ENCODE data around the gene STC2. TPM values are rescaled to one million over a fixed set of nuclear protein-coding genes. Genes with fewer than 3 reads are reported as not detected.

Gene STC2
- total and polyA plus RNA-seq, 2 of the 8 experiments (the other 6 are each of a cell fraction or from before 2014, with no cell fraction given), result 26.4 to 53.1 TPM

DNA sequence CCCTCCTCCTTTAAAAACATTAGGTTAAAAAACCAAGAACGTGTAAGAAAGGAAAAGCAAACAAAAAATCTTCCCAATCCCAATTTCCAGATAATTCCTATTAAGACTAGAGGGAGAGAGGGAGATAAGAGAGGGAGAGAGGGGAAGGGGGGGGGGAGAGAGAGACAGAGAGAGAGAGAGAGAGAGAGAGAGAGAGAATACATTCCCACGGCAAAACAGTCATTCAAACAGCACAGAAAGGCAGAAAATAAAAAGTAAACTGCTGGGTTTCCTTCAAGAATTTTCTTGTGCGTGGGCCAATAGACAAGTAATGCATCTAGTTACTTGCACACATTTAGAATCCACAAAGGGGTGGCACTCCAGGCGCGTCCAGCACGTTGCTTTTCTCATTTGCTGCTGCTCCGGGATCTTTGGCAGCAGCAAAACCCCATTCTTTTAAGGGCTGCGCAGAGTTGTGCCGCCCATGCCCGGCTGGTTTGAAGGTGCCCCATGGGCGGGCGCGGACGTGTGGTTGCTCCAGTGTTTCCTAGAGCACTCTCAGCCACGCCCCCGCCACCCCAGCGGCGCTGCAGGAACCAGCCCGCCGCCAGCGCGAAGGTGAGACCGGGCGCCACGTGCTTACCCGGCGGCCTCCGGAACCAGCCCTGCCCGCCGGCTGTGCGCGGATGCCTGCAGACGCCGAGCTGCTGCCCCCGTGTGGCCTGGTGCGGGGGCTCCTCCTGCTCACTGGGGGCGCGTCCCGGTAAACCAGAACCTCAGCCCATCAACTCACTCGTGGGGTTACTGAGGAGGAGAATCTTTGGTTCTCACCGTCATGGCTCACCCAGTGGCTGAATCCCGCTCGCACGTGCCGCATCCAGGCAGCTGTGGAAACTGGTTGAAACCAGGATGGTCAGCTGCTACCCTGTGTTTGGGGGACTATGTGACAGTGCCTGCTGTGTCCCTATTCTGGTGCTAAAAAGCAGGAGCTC lies 44.6 kb downstream of the STC2 start (continued):
- TF ChIP-seq, protein P1, sequence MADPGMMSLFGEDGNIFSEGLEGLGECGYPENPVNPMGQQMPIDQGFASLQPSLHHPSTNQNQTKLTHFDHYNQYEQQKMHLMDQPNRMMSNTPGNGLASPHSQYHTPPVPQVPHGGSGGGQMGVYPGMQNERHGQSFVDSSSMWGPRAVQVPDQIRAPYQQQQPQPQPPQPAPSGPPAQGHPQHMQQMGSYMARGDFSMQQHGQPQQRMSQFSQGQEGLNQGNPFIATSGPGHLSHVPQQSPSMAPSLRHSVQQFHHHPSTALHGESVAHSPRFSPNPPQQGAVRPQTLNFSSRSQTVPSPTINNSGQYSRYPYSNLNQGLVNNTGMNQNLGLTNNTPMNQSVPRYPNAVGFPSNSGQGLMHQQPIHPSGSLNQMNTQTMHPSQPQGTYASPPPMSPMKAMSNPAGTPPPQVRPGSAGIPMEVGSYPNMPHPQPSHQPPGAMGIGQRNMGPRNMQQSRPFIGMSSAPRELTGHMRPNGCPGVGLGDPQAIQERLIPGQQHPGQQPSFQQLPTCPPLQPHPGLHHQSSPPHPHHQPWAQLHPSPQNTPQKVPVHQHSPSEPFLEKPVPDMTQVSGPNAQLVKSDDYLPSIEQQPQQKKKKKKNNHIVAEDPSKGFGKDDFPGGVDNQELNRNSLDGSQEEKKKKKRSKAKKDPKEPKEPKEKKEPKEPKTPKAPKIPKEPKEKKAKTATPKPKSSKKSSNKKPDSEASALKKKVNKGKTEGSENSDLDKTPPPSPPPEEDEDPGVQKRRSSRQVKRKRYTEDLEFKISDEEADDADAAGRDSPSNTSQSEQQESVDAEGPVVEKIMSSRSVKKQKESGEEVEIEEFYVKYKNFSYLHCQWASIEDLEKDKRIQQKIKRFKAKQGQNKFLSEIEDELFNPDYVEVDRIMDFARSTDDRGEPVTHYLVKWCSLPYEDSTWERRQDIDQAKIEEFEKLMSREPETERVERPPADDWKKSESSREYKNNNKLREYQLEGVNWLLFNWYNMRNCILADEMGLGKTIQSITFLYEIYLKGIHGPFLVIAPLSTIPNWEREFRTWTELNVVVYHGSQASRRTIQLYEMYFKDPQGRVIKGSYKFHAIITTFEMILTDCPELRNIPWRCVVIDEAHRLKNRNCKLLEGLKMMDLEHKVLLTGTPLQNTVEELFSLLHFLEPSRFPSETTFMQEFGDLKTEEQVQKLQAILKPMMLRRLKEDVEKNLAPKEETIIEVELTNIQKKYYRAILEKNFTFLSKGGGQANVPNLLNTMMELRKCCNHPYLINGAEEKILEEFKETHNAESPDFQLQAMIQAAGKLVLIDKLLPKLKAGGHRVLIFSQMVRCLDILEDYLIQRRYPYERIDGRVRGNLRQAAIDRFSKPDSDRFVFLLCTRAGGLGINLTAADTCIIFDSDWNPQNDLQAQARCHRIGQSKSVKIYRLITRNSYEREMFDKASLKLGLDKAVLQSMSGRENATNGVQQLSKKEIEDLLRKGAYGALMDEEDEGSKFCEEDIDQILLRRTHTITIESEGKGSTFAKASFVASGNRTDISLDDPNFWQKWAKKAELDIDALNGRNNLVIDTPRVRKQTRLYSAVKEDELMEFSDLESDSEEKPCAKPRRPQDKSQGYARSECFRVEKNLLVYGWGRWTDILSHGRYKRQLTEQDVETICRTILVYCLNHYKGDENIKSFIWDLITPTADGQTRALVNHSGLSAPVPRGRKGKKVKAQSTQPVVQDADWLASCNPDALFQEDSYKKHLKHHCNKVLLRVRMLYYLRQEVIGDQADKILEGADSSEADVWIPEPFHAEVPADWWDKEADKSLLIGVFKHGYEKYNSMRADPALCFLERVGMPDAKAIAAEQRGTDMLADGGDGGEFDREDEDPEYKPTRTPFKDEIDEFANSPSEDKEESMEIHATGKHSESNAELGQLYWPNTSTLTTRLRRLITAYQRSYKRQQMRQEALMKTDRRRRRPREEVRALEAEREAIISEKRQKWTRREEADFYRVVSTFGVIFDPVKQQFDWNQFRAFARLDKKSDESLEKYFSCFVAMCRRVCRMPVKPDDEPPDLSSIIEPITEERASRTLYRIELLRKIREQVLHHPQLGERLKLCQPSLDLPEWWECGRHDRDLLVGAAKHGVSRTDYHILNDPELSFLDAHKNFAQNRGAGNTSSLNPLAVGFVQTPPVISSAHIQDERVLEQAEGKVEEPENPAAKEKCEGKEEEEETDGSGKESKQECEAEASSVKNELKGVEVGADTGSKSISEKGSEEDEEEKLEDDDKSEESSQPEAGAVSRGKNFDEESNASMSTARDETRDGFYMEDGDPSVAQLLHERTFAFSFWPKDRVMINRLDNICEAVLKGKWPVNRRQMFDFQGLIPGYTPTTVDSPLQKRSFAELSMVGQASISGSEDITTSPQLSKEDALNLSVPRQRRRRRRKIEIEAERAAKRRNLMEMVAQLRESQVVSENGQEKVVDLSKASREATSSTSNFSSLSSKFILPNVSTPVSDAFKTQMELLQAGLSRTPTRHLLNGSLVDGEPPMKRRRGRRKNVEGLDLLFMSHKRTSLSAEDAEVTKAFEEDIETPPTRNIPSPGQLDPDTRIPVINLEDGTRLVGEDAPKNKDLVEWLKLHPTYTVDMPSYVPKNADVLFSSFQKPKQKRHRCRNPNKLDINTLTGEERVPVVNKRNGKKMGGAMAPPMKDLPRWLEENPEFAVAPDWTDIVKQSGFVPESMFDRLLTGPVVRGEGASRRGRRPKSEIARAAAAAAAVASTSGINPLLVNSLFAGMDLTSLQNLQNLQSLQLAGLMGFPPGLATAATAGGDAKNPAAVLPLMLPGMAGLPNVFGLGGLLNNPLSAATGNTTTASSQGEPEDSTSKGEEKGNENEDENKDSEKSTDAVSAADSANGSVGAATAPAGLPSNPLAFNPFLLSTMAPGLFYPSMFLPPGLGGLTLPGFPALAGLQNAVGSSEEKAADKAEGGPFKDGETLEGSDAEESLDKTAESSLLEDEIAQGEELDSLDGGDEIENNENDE (IDR thresholded peaks at IDR 0.05; ENCODE audit: insufficient replicate concordance, low read length), result no peak
- no peak for TF ChIP-seq SIRT6 (IDR thresholded peaks at IDR 0.05; ENCODE audit: low read length)
- TF ChIP-seq, protein P2, sequence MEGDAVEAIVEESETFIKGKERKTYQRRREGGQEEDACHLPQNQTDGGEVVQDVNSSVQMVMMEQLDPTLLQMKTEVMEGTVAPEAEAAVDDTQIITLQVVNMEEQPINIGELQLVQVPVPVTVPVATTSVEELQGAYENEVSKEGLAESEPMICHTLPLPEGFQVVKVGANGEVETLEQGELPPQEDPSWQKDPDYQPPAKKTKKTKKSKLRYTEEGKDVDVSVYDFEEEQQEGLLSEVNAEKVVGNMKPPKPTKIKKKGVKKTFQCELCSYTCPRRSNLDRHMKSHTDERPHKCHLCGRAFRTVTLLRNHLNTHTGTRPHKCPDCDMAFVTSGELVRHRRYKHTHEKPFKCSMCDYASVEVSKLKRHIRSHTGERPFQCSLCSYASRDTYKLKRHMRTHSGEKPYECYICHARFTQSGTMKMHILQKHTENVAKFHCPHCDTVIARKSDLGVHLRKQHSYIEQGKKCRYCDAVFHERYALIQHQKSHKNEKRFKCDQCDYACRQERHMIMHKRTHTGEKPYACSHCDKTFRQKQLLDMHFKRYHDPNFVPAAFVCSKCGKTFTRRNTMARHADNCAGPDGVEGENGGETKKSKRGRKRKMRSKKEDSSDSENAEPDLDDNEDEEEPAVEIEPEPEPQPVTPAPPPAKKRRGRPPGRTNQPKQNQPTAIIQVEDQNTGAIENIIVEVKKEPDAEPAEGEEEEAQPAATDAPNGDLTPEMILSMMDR (IDR thresholded peaks at IDR 0.05; ENCODE audit: control extremely low read depth in 1 of 3, insufficient read depth in 1 of 3, low read depth in 1 of 3, low read length in 3 of 3), result peak; percentile 79 to 93 (median 88)
- no peak for TF ChIP-seq BRCA1 (IDR thresholded peaks at IDR 0.05; ENCODE audit: low read depth, low read length)
- no peak for TF ChIP-seq CTBP2 (IDR thresholded peaks at IDR 0.05; ENCODE audit: borderline replicate concordance, insufficient read depth, insufficient read length, low read length)
- TF ChIP-seq KDM1A (IDR thresholded peaks at IDR 0.05; ENCODE audit: borderline replicate concordance, low read length), result 0 out of 2 replicates have a peak, but pooled peaks have one; percentile 24
